Activated CD4-positive, alpha-beta T cell treated with anti-CD3 and anti-CD28 coated beads, Interleukin-2, amount 10 ng/mL, durations not matched to agents 24 days and 14 days (primary cell): ENCODE results near the gene XIRP1. TPM values are rescaled to one million over a fixed set of nuclear protein-coding genes. Genes with fewer than 3 reads are reported as not detected.

Experiments used
- DNase-seq: peaks from one replicate; pipeline ENCODE4 v3.0.0; 2022
- H3K27ac Mint-ChIP-seq: one replicate; pipeline ENCODE4 v1.8.0; 2022; ENCODE audit warnings: mild to moderate bottlenecking, mixed read lengths
- H3K27me3 Mint-ChIP-seq: one replicate; pipeline ENCODE4 v1.8.0; 2022; ENCODE audit warnings: mixed read lengths
- H3K36me3 Mint-ChIP-seq: one replicate; pipeline ENCODE4 v1.8.0; 2022; ENCODE audit warnings: low read depth, mild to moderate bottlenecking, mixed read lengths
- H3K4me1 Mint-ChIP-seq: one replicate; pipeline ENCODE4 v1.8.0; 2021; ENCODE audit warnings: mixed read lengths
- H3K4me3 Mint-ChIP-seq: one replicate; pipeline ENCODE4 v1.8.0; 2022; ENCODE audit warnings: mild to moderate bottlenecking, moderate library complexity, mixed read lengths
- H3K9me3 Mint-ChIP-seq: one replicate; pipeline ENCODE4 v1.8.0; 2021; ENCODE audit warnings: mixed read lengths
- intact Hi-C: fragments of 100-400 bp; cut with micrococcal nuclease; formaldehyde crosslinking; loops from one replicate; pipeline ENCODE4 v1.15.1; 2023
- total RNA-seq: library from RNA; stranded (reverse); gene quantifications from 2 replicates; pipeline ENCODE4 v1.2.3, GENCODE V29; 2022

XIRP1 gene
- total RNA-seq, 1 donor from 2014 or later: 2.9 TPM

DNA sequence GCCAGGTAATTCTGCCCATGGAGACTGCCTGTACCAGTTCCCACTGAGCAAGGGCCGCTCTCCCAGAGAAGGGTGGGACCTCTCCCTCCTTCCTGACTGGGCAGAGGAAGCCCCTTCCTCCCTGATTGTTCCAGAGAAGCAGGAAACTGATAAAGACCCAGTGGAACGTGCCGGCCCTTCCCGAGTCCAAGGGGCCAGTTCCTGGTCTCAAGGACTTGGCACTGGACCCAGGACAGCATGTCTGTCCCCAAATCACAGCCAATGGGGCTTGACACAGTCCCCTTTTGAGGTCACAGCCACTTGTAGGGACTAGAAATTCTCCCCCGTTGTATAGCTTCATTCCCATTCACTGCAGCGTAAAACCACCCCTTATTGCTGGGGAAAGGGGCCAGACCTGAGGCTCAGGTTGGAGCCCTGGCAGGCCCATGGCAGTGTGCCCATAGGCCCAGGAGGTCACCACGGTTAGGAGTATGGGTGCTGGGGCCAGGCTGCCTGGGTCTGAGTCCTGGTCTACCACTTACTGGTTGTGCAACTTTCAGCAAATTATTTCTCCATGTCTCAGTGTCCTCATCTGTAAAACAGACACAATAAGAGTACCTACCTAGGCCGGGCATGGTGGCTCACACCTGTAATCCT is 57.1 kb downstream of the XIRP1 start:
- Mint-ChIP-seq H3K9me3 (no peaks in the 10 kb centered on the region), H3K4me3 (no peak overlapping the region), H3K36me3 (peaks cover 15% of the 10 kb centered on the region), H3K4me1 (peaks cover 16% of the 10 kb centered on the region), H3K27ac (no peak overlapping the region), H3K27me3 (no peaks in the 10 kb centered on the region)
- intact Hi-C loops: no loop called here
- no peak for DNase-seq

DNA sequence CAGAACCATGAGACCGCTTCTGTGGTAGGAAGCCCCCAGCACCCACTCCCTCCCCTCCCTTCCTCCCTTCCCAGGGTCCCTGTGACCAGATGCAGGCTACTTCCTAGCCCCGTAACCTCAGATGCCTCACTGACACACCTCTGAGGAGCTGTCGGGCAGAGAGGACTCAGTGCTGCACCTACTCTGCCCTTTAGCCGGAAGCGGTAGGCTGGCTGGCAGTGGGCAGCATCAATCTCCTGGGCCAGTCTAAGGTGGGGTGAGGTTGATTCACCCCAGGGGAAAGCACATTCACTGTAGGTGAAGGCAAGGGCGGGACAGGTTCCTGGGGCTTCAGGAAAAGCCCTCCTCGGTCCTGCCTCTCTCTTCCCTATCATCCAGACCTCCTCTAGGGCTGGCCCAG is 58.1 kb downstream of the XIRP1 start:
- intact Hi-C loops: no loop called here
- Mint-ChIP-seq H3K9me3 (no peaks in the 10 kb centered on the region), H3K4me3 (no peak overlapping the region), H3K4me1 (peaks cover 15% of the 10 kb centered on the region), H3K27ac (no peak overlapping the region), H3K27me3 (no peaks in the 10 kb centered on the region), H3K36me3 (peaks cover 16% of the 10 kb centered on the region)
- DNase-seq: no peak

DNA sequence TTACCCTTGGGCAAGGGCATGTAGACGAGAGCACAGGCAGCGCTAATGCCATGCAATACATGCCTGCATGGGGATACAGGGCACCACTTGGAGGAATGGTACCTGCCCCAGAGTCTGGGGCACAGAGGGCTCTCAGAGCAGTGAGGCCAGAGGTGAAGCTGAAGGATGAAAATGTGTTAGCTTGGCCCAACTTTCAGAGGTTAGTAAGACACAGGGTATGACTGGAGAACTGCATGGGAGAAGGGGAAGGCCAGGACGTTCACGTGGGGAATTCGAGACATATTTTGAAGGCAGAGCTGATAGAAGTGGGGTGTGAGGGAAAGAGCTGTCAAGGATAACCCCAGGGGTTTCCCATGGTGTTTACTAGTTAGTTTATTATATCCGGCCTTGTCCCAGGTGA is 58.6 kb downstream of the XIRP1 start:
- DNase-seq: no peak
- H3K4me3 Mint-ChIP-seq: no peak overlapping the region
- H3K27ac Mint-ChIP-seq: no peak overlapping the region
- no peaks in the 10 kb centered on the region for H3K27me3 Mint-ChIP-seq
- intact Hi-C loops: no loop called here
- peaks cover 11% of the 10 kb centered on the region for H3K4me1 Mint-ChIP-seq
- peaks cover 15% of the 10 kb centered on the region for H3K36me3 Mint-ChIP-seq
- H3K9me3 Mint-ChIP-seq: no peaks in the 10 kb centered on the region

Other genes starting within 250 kb of the XIRP1 start
- gene SCN11A, start 140.7 kb downstream of the XIRP1 start, total RNA-seq: not detected in 2 replicates
- gene WDR48, start 140.6 kb downstream of the XIRP1 start, total RNA-seq: 35.4 and 40.5 TPM in 2 replicates
- 31.5 and 32.1 TPM in 2 replicates for gene GORASP1, start 85.0 kb downstream of the XIRP1 start, total RNA-seq
- 0.54 and 0.89 TPM in 2 replicates for gene TTC21A, start 84.9 kb downstream of the XIRP1 start, total RNA-seq
- gene CSRNP1, start 39.0 kb downstream of the XIRP1 start, total RNA-seq: 40.5 and 43.1 TPM in 2 replicates
- 0.19 and 0.21 TPM in 2 replicates for gene CX3CR1, start 87.4 kb upstream of the XIRP1 start, total RNA-seq
- 5.7 and 7.5 TPM in 2 replicates for gene CCR8, start 137.1 kb upstream of the XIRP1 start, total RNA-seq
- gene SLC25A38, start 190.8 kb upstream of the XIRP1 start, total RNA-seq: 37.8 and 38.2 TPM in 2 replicates
- gene RPSA, start 214.1 kb upstream of the XIRP1 start, total RNA-seq: 1,932 and 1,935 TPM in 2 replicates